GM18907 (cell line): ENCODE measurements around the gene IL18RAP.

Source experiments
- ATAC-seq: cut with Tn5 transposase; IDR thresholded peaks from one replicate; pipeline ENCODE4 v1.9.1; 2021; ENCODE audit warnings: mild to moderate bottlenecking, moderate library complexity; ENCODE audit not compliant: unreplicated experiment

IL18RAP gene

DNA sequence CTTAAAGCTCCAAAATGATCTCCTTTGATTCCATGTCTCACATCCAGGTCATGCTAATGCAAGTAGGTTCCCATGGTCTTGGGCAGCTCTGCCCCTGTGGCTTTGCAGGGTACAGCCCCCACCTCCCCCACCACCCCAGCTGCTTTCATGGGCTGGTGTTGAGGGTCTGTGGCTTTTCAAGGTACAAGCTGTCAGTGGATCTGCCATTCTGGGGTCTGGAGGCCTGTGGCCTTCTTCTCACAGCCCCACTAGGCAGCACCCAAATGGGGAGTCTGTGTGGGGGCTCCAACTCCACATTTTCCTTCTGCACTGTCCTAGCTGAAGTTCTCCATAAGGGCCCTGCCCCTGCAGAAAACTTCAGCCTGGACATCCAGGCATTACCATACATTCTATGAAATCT lies 69.0 kb downstream of the IL18RAP start:
- no peak for ATAC-seq

DNA sequence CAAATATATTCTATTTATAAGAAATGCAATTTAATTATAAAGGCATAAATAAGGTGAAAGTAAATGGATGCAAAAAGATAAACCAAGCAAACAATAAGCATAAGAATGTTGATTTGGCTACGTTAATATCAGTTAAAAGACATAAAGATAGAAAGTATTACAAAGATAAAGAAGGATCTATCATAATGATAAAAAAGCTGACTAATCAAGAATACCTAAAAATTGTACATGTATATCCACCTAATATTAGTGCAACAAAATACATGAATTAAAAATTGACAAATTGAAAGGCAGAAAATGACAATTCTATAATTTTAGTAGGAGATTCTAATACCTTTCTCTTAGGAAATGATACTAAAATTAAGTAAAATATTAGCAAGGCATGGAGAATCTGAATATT lies 71.6 kb downstream of the IL18RAP start:
- no peak for ATAC-seq

DNA sequence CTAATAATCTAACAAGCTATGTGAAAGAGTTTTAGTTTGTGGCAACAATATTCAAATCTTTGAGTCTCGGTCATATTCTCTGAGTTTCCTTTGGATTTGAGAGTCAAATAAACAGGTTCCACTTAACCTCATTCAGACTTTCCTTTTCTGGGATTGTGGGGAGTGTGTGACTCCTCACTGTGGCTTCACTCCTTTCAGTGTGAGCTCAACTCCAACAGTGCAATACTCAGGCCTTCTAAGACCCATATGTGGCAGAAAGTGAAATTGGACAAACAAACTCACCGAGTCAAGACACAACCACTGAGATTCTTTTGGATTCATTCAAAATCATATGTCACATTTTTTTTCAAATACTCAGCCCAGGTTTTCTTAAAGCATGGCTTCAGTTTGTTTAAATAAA lies 75.5 kb downstream of the IL18RAP start:
- no peak for ATAC-seq

DNA sequence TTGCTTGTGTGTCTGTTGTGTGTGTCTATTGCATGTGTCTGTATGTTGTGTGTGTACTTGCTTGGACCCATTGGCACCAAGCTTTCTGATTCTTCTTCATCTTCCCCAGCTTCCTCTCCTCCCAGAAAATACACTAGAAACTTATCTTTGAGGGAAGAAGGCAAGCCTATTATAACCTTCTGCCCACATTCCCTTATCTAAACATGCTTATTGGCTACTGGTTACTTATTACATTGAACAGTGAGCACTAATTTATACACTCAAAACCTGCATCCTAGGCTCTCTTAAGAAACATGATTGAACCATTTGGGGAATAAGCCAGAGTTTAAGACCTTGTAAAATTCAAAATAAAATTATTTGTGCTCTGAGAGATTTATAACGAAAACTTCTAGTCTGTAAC lies 76.6 kb downstream of the IL18RAP start:
- no peak for ATAC-seq
